ENCODE data around the gene GNPAT.

The GNPAT gene

GRCh38 chr1:231266811-231267322, 25.9 kb downstream of the GNPAT start:
- H3K79me2 ChIP-seq (ENCODE audit: insufficient read depth, low read length) = no peaks in the 10 kb centered on the region
- H3K27me3 ChIP-seq (ENCODE audit: low read length) = no peaks in the 10 kb centered on the region
- no peaks in the 10 kb centered on the region for H4K20me1 ChIP-seq (ENCODE audit: low read depth, low read length)
- H3K9ac ChIP-seq (ENCODE audit: low read length) = no peak overlapping the region
- H3F3A ChIP-seq (ENCODE audit: insufficient read depth) = no peaks in the 10 kb centered on the region
- no peak overlapping the region for H3K4me2 ChIP-seq (ENCODE audit: low read depth, low read length, poor library complexity, severe bottlenecking)
- peaks cover 17% of the 10 kb centered on the region; the same call in 1 of the 2 replicates for H3K36me3 ChIP-seq (ENCODE audit: low read length)
- no peak for TF ChIP-seq EZH2phosphoT487 (conservative IDR thresholded peaks at IDR 0.05; ENCODE audit: low read length)
- TF ChIP-seq CTCF (IDR thresholded peaks at IDR 0.05; ENCODE audit: insufficient read depth, low read length, poor library complexity, severe bottlenecking) = no peak
- no peaks in the 10 kb centered on the region for H3K9me2 ChIP-seq (replicated peaks; ENCODE audit: insufficient read depth, low read length)
- no peak overlapping the region for H2AFZ ChIP-seq (ENCODE audit: low read depth, low read length, severe bottlenecking)
- H3K27ac ChIP-seq (ENCODE audit: low read depth, low read length) = no peak overlapping the region
- no peak overlapping the region for H3K4me3 ChIP-seq (ENCODE audit: insufficient read depth, low read length, poor library complexity, severe bottlenecking)
- no peaks in the 10 kb centered on the region for H3K9me3 ChIP-seq (ENCODE audit: insufficient read depth, low read length)

- Histone ChIP-seq H3K79me2 (ENCODE audit: insufficient read depth, low read length) (no peaks in the 10 kb centered on the region), H3K27ac (ENCODE audit: low read depth, low read length) (no peak overlapping the region), H4K20me1 (ENCODE audit: low read depth, low read length) (no peaks in the 10 kb centered on the region), H3F3A (ENCODE audit: insufficient read depth) (no peaks in the 10 kb centered on the region), H2AFZ (ENCODE audit: low read depth, low read length, severe bottlenecking) (no peak overlapping the region), H3K27me3 (ENCODE audit: low read length) (no peaks in the 10 kb centered on the region), H3K4me3 (ENCODE audit: insufficient read depth, low read length, poor library complexity, severe bottlenecking) (no peak overlapping the region), H3K36me3 (ENCODE audit: low read length) (0 out of 2 replicates have a peak, but pooled peaks cover 5% of the 10 kb centered on the region), H3K4me2 (ENCODE audit: low read depth, low read length, poor library complexity, severe bottlenecking) (no peak overlapping the region), H3K9me3 (ENCODE audit: insufficient read depth, low read length) (no peaks in the 10 kb centered on the region), H3K9ac (ENCODE audit: low read length) (no peak overlapping the region), H3K9me2 (replicated peaks; ENCODE audit: insufficient read depth, low read length) (no peaks in the 10 kb centered on the region)
- TF ChIP-seq CTCF (IDR thresholded peaks at IDR 0.05; ENCODE audit: insufficient read depth, low read length, poor library complexity, severe bottlenecking) (no peak), EZH2phosphoT487 (conservative IDR thresholded peaks at IDR 0.05; ENCODE audit: low read length) (no peak)
These were observed 31.2 kb downstream of the GNPAT start for GRCh38 chr1:231272173-231272572.

GRCh38 chr1:231272880-231273279, 31.9 kb downstream of the GNPAT start:
- peaks cover 8% of the 10 kb centered on the region; the same call in 1 of the 2 replicates for H3K36me3 ChIP-seq (ENCODE audit: low read length)
- H2AFZ ChIP-seq (ENCODE audit: low read depth, low read length, severe bottlenecking) = no peak overlapping the region
- H3K9me2 ChIP-seq (replicated peaks; ENCODE audit: insufficient read depth, low read length) = no peaks in the 10 kb centered on the region
- TF ChIP-seq EZH2phosphoT487 (conservative IDR thresholded peaks at IDR 0.05; ENCODE audit: low read length) (no peak), CTCF (IDR thresholded peaks at IDR 0.05; ENCODE audit: insufficient read depth, low read length, poor library complexity, severe bottlenecking) (no peak)
- H3K27ac ChIP-seq (ENCODE audit: low read depth, low read length) = no peak overlapping the region
- no peak overlapping the region for H3K4me3 ChIP-seq (ENCODE audit: insufficient read depth, low read length, poor library complexity, severe bottlenecking)
- H3K9ac ChIP-seq (ENCODE audit: low read length) = no peak overlapping the region
- H3K79me2 ChIP-seq (ENCODE audit: insufficient read depth, low read length) = no peaks in the 10 kb centered on the region
- no peaks in the 10 kb centered on the region for H3F3A ChIP-seq (ENCODE audit: insufficient read depth)
- H3K4me2 ChIP-seq (ENCODE audit: low read depth, low read length, poor library complexity, severe bottlenecking) = no peak overlapping the region
- H3K27me3 ChIP-seq (ENCODE audit: low read length) = no peaks in the 10 kb centered on the region
- H4K20me1 ChIP-seq (ENCODE audit: low read depth, low read length) = no peaks in the 10 kb centered on the region
- H3K9me3 ChIP-seq (ENCODE audit: insufficient read depth, low read length) = no peaks in the 10 kb centered on the region
